ENCODE data around the gene LRRIQ3. TPM values are rescaled to one million over a fixed set of nuclear protein-coding genes. Genes with fewer than 3 reads are reported as not detected.
"Not testable (repeated sequence)": the region's sequence is repeated elsewhere in the genome, so short reads cannot be mapped to it uniquely, and the experiment has no call there.

Gene LRRIQ3
- total RNA-seq, 1 donor = 0.72 TPM

- Histone ChIP-seq H3K9me3 (ENCODE audit: low read depth, low read length) (no peaks in the 10 kb centered on the region), H3K4me2 (ENCODE audit: insufficient read depth, low read length) (no peak overlapping the region), H4K20me1 (ENCODE audit: insufficient read depth, low read length) (no peaks in the 10 kb centered on the region), H3K4me3 (ENCODE audit: insufficient read depth, low read length) (no peak overlapping the region), H3K79me2 (ENCODE audit: insufficient read depth, low read length) (no peaks in the 10 kb centered on the region), H3K27ac (ENCODE audit: low read depth, low read length) (no peak overlapping the region), H3K27me3 (ENCODE audit: insufficient read depth, low read length) (no peaks in the 10 kb centered on the region), H2AFZ (ENCODE audit: low read length) (no peak overlapping the region), H3K36me3 (ENCODE audit: insufficient read depth, low read length) (no peaks in the 10 kb centered on the region), H3K4me1 (ENCODE audit: insufficient read depth, low read length) (no peaks in the 10 kb centered on the region)
- TF ChIP-seq, protein P1, sequence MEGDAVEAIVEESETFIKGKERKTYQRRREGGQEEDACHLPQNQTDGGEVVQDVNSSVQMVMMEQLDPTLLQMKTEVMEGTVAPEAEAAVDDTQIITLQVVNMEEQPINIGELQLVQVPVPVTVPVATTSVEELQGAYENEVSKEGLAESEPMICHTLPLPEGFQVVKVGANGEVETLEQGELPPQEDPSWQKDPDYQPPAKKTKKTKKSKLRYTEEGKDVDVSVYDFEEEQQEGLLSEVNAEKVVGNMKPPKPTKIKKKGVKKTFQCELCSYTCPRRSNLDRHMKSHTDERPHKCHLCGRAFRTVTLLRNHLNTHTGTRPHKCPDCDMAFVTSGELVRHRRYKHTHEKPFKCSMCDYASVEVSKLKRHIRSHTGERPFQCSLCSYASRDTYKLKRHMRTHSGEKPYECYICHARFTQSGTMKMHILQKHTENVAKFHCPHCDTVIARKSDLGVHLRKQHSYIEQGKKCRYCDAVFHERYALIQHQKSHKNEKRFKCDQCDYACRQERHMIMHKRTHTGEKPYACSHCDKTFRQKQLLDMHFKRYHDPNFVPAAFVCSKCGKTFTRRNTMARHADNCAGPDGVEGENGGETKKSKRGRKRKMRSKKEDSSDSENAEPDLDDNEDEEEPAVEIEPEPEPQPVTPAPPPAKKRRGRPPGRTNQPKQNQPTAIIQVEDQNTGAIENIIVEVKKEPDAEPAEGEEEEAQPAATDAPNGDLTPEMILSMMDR (IDR thresholded peaks at IDR 0.05; ENCODE audit: extremely low read depth, low read depth, low read length) = no peak
- DNase-seq (ENCODE audit: insufficient read length, low spot score, missing footprints) = no peak
Measured at GRCh38 chr1:74162333-74162732, 35.6 kb downstream of the LRRIQ3 start.

GRCh38 chr1:74161497-74161896 lies 36.5 kb downstream of the LRRIQ3 start:
- no peaks in the 10 kb centered on the region for H3K9me3 ChIP-seq (ENCODE audit: low read depth, low read length)
- no peaks in the 10 kb centered on the region for H3K79me2 ChIP-seq (ENCODE audit: insufficient read depth, low read length)
- TF ChIP-seq, protein P1 (IDR thresholded peaks at IDR 0.05; ENCODE audit: extremely low read depth, low read depth, low read length) = no peak
- no peak for DNase-seq (ENCODE audit: insufficient read length, low spot score, missing footprints)
- no peak overlapping the region for H3K27ac ChIP-seq (ENCODE audit: low read depth, low read length)
- H3K27me3 ChIP-seq (ENCODE audit: insufficient read depth, low read length) = no peaks in the 10 kb centered on the region
- H3K4me1 ChIP-seq (ENCODE audit: insufficient read depth, low read length) = no peaks in the 10 kb centered on the region
- no peak overlapping the region for H3K4me2 ChIP-seq (ENCODE audit: insufficient read depth, low read length)
- H3K36me3 ChIP-seq (ENCODE audit: insufficient read depth, low read length) = no peaks in the 10 kb centered on the region
- H3K4me3 ChIP-seq (ENCODE audit: insufficient read depth, low read length) = no peak overlapping the region
- no peak overlapping the region for H2AFZ ChIP-seq (ENCODE audit: low read length)
- H4K20me1 ChIP-seq (ENCODE audit: insufficient read depth, low read length) = no peaks in the 10 kb centered on the region

GRCh38 chr1:74160046-74160445 lies 37.9 kb downstream of the LRRIQ3 start:
- no peaks in the 10 kb centered on the region for H3K36me3 ChIP-seq (ENCODE audit: insufficient read depth, low read length)
- H3K9me3 ChIP-seq (ENCODE audit: low read depth, low read length) = no peaks in the 10 kb centered on the region
- no peak overlapping the region for H3K27ac ChIP-seq (ENCODE audit: low read depth, low read length)
- TF ChIP-seq, protein P1 (IDR thresholded peaks at IDR 0.05; ENCODE audit: extremely low read depth, low read depth, low read length) = no peak
- H4K20me1 ChIP-seq (ENCODE audit: insufficient read depth, low read length) = no peaks in the 10 kb centered on the region
- H3K79me2 ChIP-seq (ENCODE audit: insufficient read depth, low read length) = no peaks in the 10 kb centered on the region
- no peaks in the 10 kb centered on the region for H3K27me3 ChIP-seq (ENCODE audit: insufficient read depth, low read length)
- DNase-seq (ENCODE audit: insufficient read length, low spot score, missing footprints) = no peak
- no peak overlapping the region for H3K4me2 ChIP-seq (ENCODE audit: insufficient read depth, low read length)
- no peaks in the 10 kb centered on the region for H3K4me1 ChIP-seq (ENCODE audit: insufficient read depth, low read length)
- no peak overlapping the region for H3K4me3 ChIP-seq (ENCODE audit: insufficient read depth, low read length)
- no peak overlapping the region for H2AFZ ChIP-seq (ENCODE audit: low read length)

DNA sequence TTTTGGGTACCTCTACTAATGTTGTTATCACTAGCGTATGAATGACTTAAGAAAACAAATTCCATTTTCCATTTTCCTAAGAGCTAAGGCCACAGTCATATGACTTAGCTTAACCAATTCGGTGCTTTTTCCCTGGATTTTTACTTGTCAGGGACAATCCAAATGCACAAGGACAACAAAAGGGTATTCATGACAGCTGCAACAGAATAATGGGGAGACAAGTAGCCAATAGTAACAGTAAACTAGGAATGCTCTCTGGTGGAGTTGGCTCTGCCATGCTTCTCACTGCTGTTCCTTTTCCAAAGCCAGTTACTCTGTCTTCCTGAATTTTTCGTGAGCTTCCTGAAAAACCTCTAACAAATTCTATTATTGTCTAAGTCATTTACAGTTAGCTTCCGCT lies 52.9 kb downstream of the LRRIQ3 start:
- Histone ChIP-seq H3K4me3 (ENCODE audit: insufficient read depth, low read length) (no peak overlapping the region), H3K79me2 (ENCODE audit: insufficient read depth, low read length) (no peaks in the 10 kb centered on the region), H3K36me3 (ENCODE audit: insufficient read depth, low read length) (no peaks in the 10 kb centered on the region), H4K20me1 (ENCODE audit: insufficient read depth, low read length) (no peaks in the 10 kb centered on the region), H3K4me2 (ENCODE audit: insufficient read depth, low read length) (no peak overlapping the region), H3K4me1 (ENCODE audit: insufficient read depth, low read length) (no peaks in the 10 kb centered on the region), H3K27me3 (ENCODE audit: insufficient read depth, low read length) (no peaks in the 10 kb centered on the region), H3K27ac (ENCODE audit: low read depth, low read length) (no peak overlapping the region), H2AFZ (ENCODE audit: low read length) (no peak overlapping the region), H3K9me3 (ENCODE audit: low read depth, low read length) (no peaks in the 10 kb centered on the region)
- TF ChIP-seq, protein P1 (IDR thresholded peaks at IDR 0.05; ENCODE audit: extremely low read depth, low read depth, low read length) = no peak
- no peak for DNase-seq (ENCODE audit: insufficient read length, low spot score, missing footprints)

DNA sequence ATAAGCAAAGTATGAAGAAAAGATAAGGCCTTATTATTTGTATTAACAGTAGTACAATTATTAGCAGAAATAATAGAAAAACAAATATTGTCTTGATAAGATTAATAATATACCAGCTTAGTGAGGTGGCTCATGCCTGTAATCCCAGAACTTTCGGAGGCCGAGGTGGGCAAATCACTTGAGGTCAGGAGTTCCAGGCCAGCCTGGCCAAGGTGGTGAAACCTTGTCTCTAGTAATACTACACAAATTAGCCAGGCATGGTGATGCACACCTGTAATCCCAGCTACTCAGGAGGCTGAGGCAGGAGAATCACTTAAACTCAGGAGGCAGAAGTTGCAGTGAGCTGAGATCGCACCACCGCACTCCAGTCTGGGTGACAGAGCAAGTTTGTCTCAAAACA lies 80.6 kb downstream of the LRRIQ3 start:
- not testable (repeated sequence) for H3K27me3 ChIP-seq (ENCODE audit: insufficient read depth, low read length); DNase-seq (ENCODE audit: insufficient read length, low spot score, missing footprints); H3K9me3 ChIP-seq (ENCODE audit: low read depth, low read length); H2AFZ ChIP-seq (ENCODE audit: low read length); H4K20me1 ChIP-seq (ENCODE audit: insufficient read depth, low read length); H3K4me1 ChIP-seq (ENCODE audit: insufficient read depth, low read length); H3K27ac ChIP-seq (ENCODE audit: low read depth, low read length); H3K79me2 ChIP-seq (ENCODE audit: insufficient read depth, low read length); H3K4me2 ChIP-seq (ENCODE audit: insufficient read depth, low read length); H3K4me3 ChIP-seq (ENCODE audit: insufficient read depth, low read length); H3K36me3 ChIP-seq (ENCODE audit: insufficient read depth, low read length)
